ENCODE data around the gene MYH9. TPM values are rescaled to one million over a fixed set of nuclear protein-coding genes. Genes with fewer than 3 reads are reported as not detected.

MYH9 gene
- polyA plus RNA-seq, 1 of the 3 experiments (the other 2 are of a cell fraction) = 303 TPM

DNA sequence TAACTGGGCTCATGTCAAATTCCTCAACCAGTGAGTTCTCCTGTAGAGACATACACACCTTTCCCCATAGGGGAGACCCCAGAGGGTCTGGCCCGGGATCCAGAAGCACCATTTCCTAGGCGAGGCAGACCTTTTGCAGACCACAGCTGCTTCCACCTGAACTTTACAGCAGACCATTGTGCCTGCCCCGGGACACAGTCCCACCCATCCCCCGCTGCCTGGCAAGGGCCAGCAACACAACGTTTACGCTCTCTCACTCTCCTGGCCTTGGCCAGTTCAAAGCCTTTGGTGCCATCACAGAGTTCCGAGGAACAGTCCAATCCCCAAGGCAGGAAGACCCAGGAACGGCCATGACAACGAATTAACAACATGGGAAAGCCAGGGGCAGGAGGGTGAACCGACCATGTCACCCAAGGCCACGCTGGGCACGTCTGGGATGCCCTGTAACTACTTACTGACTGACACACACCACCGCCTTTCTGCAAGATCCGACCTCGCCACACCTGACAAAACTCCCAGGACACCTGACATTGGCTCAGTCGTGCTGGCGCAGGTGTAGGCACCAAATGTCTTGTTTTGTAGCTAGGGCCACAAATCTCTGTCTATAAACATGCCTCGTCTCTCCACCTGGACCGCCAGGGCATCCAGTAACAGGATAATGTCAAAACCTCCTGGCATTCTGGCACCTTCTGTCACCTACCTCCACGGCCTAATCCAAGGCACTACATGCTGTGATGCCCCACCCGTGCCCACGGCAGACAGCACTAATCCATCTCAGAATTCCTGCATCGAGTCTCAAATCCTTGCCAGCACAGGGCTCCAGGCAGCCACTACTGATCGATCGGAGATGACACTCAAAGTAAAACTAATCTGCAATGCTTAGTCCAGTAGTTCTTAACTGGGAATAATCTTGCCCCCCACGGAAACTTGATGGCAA, 51.3 kb downstream of the MYH9 start:
- H3K27me3 ChIP-seq (ENCODE audit: insufficient read depth) = no peaks in the 10 kb centered on the region
- no peak overlapping the region for H2AFZ ChIP-seq (ENCODE audit: low read depth)
- TF ChIP-seq MEF2A (IDR thresholded peaks at IDR 0.05; ENCODE audit: borderline replicate concordance, low read depth) (no peak), USF1 (IDR thresholded peaks at IDR 0.05; ENCODE audit: borderline replicate concordance, low read depth) (no peak), EZH2phosphoT487 (IDR thresholded peaks at IDR 0.05; ENCODE audit: borderline replicate concordance, low read depth) (no peak), TAF1 (IDR thresholded peaks at IDR 0.05; ENCODE audit: borderline replicate concordance, low read depth, low read length) (no peak), FOXJ3 (CRISPR knock-in tag; IDR thresholded peaks at IDR 0.05) (no peak)
- no peak for DNase-seq
- H3K4me2 ChIP-seq = peak overlapping the region; percentile 44
- no peaks in the 10 kb centered on the region for H3K9me2 ChIP-seq
- H3K4me3 ChIP-seq (ENCODE audit: low read depth in 2 of 2, low read length in 1 of 2) = no peak overlapping the region
- H4K20me1 ChIP-seq (ENCODE audit: insufficient read depth) = peaks cover 43% of the 10 kb centered on the region
- H3K27ac ChIP-seq (ENCODE audit: low read depth in 2 of 2, low read length in 1 of 2) = peak overlapping the region; percentile 84 to 98
- H3F3A ChIP-seq (replicated peaks; ENCODE audit: insufficient read depth) = peaks cover 98% of the 10 kb centered on the region
- CTCF ChIA-PET = interaction anchor here (0.6 to 1.6 kb wide), 2 partner anchors 84 to 134 kb away, joined by 3 to 5 read pairs; no protein-coding TSS in a partner anchor
- no peaks in the 10 kb centered on the region for H3K9me3 ChIP-seq
- H3K36me3 ChIP-seq (replicated peaks in 1 of 2; ENCODE audit: control insufficient read depth in 1 of 2, insufficient read depth in 2 of 2, low read length in 1 of 2) = peaks cover 52 to 69% of the 10 kb centered on the region in 2 experiments
- H3K9ac ChIP-seq = peak overlapping the region; percentile 38; the same call in 1 of the 2 replicates
- H3K79me2 ChIP-seq (ENCODE audit: insufficient read depth) = peaks cover 99% of the 10 kb centered on the region
- WGBS (ENCODE audit: low lambda C conversion rate) = 82% methylated on average over 26 of the region's 26 CpGs
- POLR2A ChIA-PET = no interaction called here
- H3K4me1 ChIP-seq (ENCODE audit: control insufficient read depth in 1 of 2, insufficient read depth in 2 of 2, low read depth in 1 of 2, low read length in 1 of 2) = peaks cover 39 to 84% of the 10 kb centered on the region in 2 experiments

- Histone ChIP-seq H3K4me3 (ENCODE audit: low read depth in 2 of 2, low read length in 1 of 2) (no peak overlapping the region), H3F3A (replicated peaks; ENCODE audit: insufficient read depth) (peaks cover 98% of the 10 kb centered on the region), H3K79me2 (ENCODE audit: insufficient read depth) (peaks cover 99% of the 10 kb centered on the region), H3K9ac (peak overlapping the region; percentile 38), H3K9me3 (no peaks in the 10 kb centered on the region), H3K4me2 (peak overlapping the region; percentile 44), H3K27ac (ENCODE audit: low read depth in 2 of 2, low read length in 1 of 2) (peak overlapping the region; percentile 84 to 98), H3K9me2 (no peaks in the 10 kb centered on the region), H4K20me1 (ENCODE audit: insufficient read depth) (peaks cover 34% of the 10 kb centered on the region), H3K4me1 (ENCODE audit: control insufficient read depth in 1 of 2, insufficient read depth in 2 of 2, low read depth in 1 of 2, low read length in 1 of 2) (peaks cover 48 to 93% of the 10 kb centered on the region in 2 experiments), H3K36me3 (replicated peaks in 1 of 2; ENCODE audit: control insufficient read depth in 1 of 2, insufficient read depth in 2 of 2, low read length in 1 of 2) (peaks cover 43 to 64% of the 10 kb centered on the region in 2 experiments), H2AFZ (ENCODE audit: low read depth) (no peak overlapping the region), H3K27me3 (ENCODE audit: insufficient read depth) (no peaks in the 10 kb centered on the region)
- TF ChIP-seq RFX5 (IDR thresholded peaks at IDR 0.05; ENCODE audit: low read length) (no peak), TEAD4 (IDR thresholded peaks at IDR 0.05; ENCODE audit: borderline replicate concordance, insufficient read depth) (0 out of 2 replicates have a peak, but pooled peaks have one; percentile 1)
- TF ChIP-seq, protein P1, sequence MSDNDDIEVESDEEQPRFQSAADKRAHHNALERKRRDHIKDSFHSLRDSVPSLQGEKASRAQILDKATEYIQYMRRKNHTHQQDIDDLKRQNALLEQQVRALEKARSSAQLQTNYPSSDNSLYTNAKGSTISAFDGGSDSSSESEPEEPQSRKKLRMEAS (IDR thresholded peaks at IDR 0.05; ENCODE audit: low read depth) = 0 out of 2 replicates have a peak, but pooled peaks have one; percentile 0
- TF ChIP-seq, protein P2, sequence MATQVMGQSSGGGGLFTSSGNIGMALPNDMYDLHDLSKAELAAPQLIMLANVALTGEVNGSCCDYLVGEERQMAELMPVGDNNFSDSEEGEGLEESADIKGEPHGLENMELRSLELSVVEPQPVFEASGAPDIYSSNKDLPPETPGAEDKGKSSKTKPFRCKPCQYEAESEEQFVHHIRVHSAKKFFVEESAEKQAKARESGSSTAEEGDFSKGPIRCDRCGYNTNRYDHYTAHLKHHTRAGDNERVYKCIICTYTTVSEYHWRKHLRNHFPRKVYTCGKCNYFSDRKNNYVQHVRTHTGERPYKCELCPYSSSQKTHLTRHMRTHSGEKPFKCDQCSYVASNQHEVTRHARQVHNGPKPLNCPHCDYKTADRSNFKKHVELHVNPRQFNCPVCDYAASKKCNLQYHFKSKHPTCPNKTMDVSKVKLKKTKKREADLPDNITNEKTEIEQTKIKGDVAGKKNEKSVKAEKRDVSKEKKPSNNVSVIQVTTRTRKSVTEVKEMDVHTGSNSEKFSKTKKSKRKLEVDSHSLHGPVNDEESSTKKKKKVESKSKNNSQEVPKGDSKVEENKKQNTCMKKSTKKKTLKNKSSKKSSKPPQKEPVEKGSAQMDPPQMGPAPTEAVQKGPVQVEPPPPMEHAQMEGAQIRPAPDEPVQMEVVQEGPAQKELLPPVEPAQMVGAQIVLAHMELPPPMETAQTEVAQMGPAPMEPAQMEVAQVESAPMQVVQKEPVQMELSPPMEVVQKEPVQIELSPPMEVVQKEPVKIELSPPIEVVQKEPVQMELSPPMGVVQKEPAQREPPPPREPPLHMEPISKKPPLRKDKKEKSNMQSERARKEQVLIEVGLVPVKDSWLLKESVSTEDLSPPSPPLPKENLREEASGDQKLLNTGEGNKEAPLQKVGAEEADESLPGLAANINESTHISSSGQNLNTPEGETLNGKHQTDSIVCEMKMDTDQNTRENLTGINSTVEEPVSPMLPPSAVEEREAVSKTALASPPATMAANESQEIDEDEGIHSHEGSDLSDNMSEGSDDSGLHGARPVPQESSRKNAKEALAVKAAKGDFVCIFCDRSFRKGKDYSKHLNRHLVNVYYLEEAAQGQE (IDR thresholded peaks at IDR 0.05; ENCODE audit: low read depth, low read length) = no peak
- CTCF ChIA-PET = interaction anchor here (0.7 to 4.9 kb wide), 2 partner anchors 35 to 135 kb away, joined by 3 to 34 read pairs; no protein-coding TSS in a partner anchor
- POLR2A ChIA-PET = no interaction called here
- no peak for DNase-seq
- 33% methylated on average over 9 of the region's 9 CpGs for WGBS (ENCODE audit: low lambda C conversion rate)
These were observed 52.1 kb downstream of the MYH9 start for GRCh38 chr22:36335621-36336020.

All from SK-N-SH (cell line).